Measurements from ENCODE around the gene GOLIM4.

GRCh38 chr3:167973901-167974300 is 121.8 kb downstream of the GOLIM4 start:
- TF ChIP-seq HDAC2 (IDR thresholded peaks at IDR 0.05) (no peak), KDM5A (IDR thresholded peaks at IDR 0.05) (no peak), ZFP36 (IDR thresholded peaks at IDR 0.05; ENCODE audit: borderline replicate concordance, partially characterized antibody) (no peak), JUN (IDR thresholded peaks at IDR 0.05) (no peak), JUNB (IDR thresholded peaks at IDR 0.05) (no peak), BHLHE40 (IDR thresholded peaks at IDR 0.05; ENCODE audit: low read depth, low read length) (no peak), POLR2A (IDR thresholded peaks at IDR 0.05; ENCODE audit: low read length) (no peak), CHD2 (IDR thresholded peaks at IDR 0.05; ENCODE audit: low read length, partially characterized antibody) (no peak)
- TF ChIP-seq, protein P1, sequence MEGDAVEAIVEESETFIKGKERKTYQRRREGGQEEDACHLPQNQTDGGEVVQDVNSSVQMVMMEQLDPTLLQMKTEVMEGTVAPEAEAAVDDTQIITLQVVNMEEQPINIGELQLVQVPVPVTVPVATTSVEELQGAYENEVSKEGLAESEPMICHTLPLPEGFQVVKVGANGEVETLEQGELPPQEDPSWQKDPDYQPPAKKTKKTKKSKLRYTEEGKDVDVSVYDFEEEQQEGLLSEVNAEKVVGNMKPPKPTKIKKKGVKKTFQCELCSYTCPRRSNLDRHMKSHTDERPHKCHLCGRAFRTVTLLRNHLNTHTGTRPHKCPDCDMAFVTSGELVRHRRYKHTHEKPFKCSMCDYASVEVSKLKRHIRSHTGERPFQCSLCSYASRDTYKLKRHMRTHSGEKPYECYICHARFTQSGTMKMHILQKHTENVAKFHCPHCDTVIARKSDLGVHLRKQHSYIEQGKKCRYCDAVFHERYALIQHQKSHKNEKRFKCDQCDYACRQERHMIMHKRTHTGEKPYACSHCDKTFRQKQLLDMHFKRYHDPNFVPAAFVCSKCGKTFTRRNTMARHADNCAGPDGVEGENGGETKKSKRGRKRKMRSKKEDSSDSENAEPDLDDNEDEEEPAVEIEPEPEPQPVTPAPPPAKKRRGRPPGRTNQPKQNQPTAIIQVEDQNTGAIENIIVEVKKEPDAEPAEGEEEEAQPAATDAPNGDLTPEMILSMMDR (IDR thresholded peaks at IDR 0.05), result no peak
- TF ChIP-seq, protein P2, sequence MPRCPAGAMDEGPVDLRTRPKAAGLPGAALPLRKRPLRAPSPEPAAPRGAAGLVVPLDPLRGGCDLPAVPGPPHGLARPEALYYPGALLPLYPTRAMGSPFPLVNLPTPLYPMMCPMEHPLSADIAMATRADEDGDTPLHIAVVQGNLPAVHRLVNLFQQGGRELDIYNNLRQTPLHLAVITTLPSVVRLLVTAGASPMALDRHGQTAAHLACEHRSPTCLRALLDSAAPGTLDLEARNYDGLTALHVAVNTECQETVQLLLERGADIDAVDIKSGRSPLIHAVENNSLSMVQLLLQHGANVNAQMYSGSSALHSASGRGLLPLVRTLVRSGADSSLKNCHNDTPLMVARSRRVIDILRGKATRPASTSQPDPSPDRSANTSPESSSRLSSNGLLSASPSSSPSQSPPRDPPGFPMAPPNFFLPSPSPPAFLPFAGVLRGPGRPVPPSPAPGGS (IDR thresholded peaks at IDR 0.05), result no peak

Measured in A549 (cell line).